K562 (cell line): ENCODE results near the gene FAM161A. TPM values are rescaled to one million over a fixed set of nuclear protein-coding genes. Genes with fewer than 3 reads are reported as not detected.

Source experiments
- E2F3 ChIP-seq: fragments of 250-450 bp; sonication (Bioruptor Pico); IDR thresholded peaks from 2 replicates; pipeline ENCODE4 v1.4.0; 2020; ENCODE audit warnings: mild to moderate bottlenecking
- GTF2E2 ChIP-seq: fragments of 200-800 bp; sonication (Bioruptor generic); IDR thresholded peaks from 2 replicates; pipeline ENCODE4 v1.6.1; 2016; ENCODE audit warnings: missing genetic modification characterization, missing compliant biosample characterization
- KHSRP ChIP-seq: fragments of 450-650 bp; IDR thresholded peaks from 2 replicates; pipeline ENCODE4 v1.6.1; 2017
- KLF16 ChIP-seq: IDR thresholded peaks from 2 replicates; pipeline ENCODE4 v1.6.1; 2016; ENCODE audit warnings: antibody characterized with exemption
- LCOR ChIP-seq: sonication (generic); formaldehyde crosslinking; IDR thresholded peaks from 2 replicates; pipeline ENCODE4 v1.8.0; 2022; ENCODE audit warnings: mild to moderate bottlenecking, missing genetic modification reagents
- NR3C1 ChIP-seq: sonication (generic); formaldehyde crosslinking; IDR thresholded peaks from 2 replicates; pipeline ENCODE4 v1.8.1; 2022; ENCODE audit warnings: missing genetic modification reagents
- PHB2 ChIP-seq: fragments of 450-650 bp; IDR thresholded peaks from 2 replicates; pipeline ENCODE4 v1.6.1; 2017; ENCODE audit warnings: low read depth
- SAFB2 ChIP-seq: fragments of 200-400 bp; formaldehyde crosslinking; IDR thresholded peaks from 2 replicates; pipeline ENCODE4 v1.6.1; 2018; ENCODE audit warnings: borderline replicate concordance, low read length, low read depth, moderate library complexity; ENCODE audit not compliant: severe bottlenecking
- SIN3B ChIP-seq: fragments of 450-650 bp; IDR thresholded peaks from 2 replicates; pipeline ENCODE4 v1.6.1; 2017; ENCODE audit warnings: low read depth, mild to moderate bottlenecking, moderate library complexity
- U2AF2 ChIP-seq: fragments of 200-400 bp; formaldehyde crosslinking; optimal IDR thresholded peaks from 2 replicates; pipeline ENCODE3; 2017; ENCODE audit warnings: low read depth, mild to moderate bottlenecking, low read length
- ZNF175 ChIP-seq: fragments of 200-800 bp; sonication (Bioruptor generic); IDR thresholded peaks from 2 replicates; pipeline ENCODE4 v1.6.1; 2016; ENCODE audit warnings: low read depth, mild to moderate bottlenecking, missing genetic modification characterization, missing compliant biosample characterization
- ZNF217 ChIP-seq: sonication (generic); formaldehyde crosslinking; IDR thresholded peaks from 2 replicates; pipeline ENCODE4 v1.8.0; 2022; ENCODE audit warnings: mild to moderate bottlenecking, missing genetic modification reagents
- ZNF41 ChIP-seq: fragments of 250-450 bp; sonication (Bioruptor Pico); conservative IDR thresholded peaks from 2 replicates; pipeline ENCODE4 v1.4.0; 2020; ENCODE audit warnings: mild to moderate bottlenecking
- polyA plus RNA-seq, 8 experiments: library from polyadenylated mRNA; depleted of rRNA in 4 of 8; stranded (reverse) in 5 of 8; unstranded in 3 of 8; fragments of >200 nt; fragmentation: Nextera tagmentation in 2 of 8; fragmentation: Illumina TruSeq in 1 of 8; extraction: Ambion mirVana in 2 of 8; extraction: Trizol in 1 of 8; gene quantifications; 2 replicates each; pipeline versions ENCODE4 v1.2.1 to v1.2.3, GENCODE V29; 2011 to 2014; ENCODE audit warnings: inconsistent platforms in 1 of 8, missing spikeins in 1 of 8
- total RNA-seq, 7 experiments: library from RNA; depleted of rRNA in 6 of 7; stranded (reverse); fragments of >200 nt in 6 of 7; fragmentation: Illumina TruSeq in 2 of 7; extraction: Trizol in 2 of 7; gene quantifications; 2 replicates each; pipeline versions ENCODE4 v1.2.1 to v1.2.3, GENCODE V29; 2011 to 2021; ENCODE audit warnings: low replicate concordance in 1 of 7
- TF ChIP-seq, protein P1 (sequence below): fragments of 250-450 bp; sonication (Bioruptor Pico); IDR thresholded peaks from 2 replicates; pipeline ENCODE4 v1.6.1; 2021; ENCODE audit warnings: mild to moderate bottlenecking
- TF ChIP-seq, protein P2 (sequence below), 2 experiments: fragments of 450-650 bp in 1 of 2; sonication (generic) in 1 of 2; formaldehyde crosslinking in 1 of 2; IDR thresholded peaks in 1 of 2; conservative IDR thresholded peaks in 1 of 2; 2 replicates each; pipeline versions ENCODE4 v1.6.1 to v1.8.1; 2016 to 2023; ENCODE audit warnings: mild to moderate bottlenecking in 2 of 2, moderate library complexity in 2 of 2, inconsistent platforms in 1 of 2, missing genetic modification reagents in 1 of 2
- TF ChIP-seq, protein P3 (sequence below): sonication (generic); formaldehyde crosslinking; IDR thresholded peaks from 2 replicates; pipeline ENCODE4 v1.8.0; 2023; ENCODE audit warnings: mild to moderate bottlenecking, missing genetic modification reagents
- TF ChIP-seq, protein P4 (sequence below): fragments of 450-650 bp; IDR thresholded peaks from 2 replicates; pipeline ENCODE4 v1.6.1; 2018; ENCODE audit not compliant: partially characterized antibody

FAM161A gene
- total and polyA plus RNA-seq, 9 of the 15 experiments (the other 6 are each of a cell fraction or from before 2014, with no cell fraction given): 0.27 to 1.4 (median 0.80) TPM

DNA sequence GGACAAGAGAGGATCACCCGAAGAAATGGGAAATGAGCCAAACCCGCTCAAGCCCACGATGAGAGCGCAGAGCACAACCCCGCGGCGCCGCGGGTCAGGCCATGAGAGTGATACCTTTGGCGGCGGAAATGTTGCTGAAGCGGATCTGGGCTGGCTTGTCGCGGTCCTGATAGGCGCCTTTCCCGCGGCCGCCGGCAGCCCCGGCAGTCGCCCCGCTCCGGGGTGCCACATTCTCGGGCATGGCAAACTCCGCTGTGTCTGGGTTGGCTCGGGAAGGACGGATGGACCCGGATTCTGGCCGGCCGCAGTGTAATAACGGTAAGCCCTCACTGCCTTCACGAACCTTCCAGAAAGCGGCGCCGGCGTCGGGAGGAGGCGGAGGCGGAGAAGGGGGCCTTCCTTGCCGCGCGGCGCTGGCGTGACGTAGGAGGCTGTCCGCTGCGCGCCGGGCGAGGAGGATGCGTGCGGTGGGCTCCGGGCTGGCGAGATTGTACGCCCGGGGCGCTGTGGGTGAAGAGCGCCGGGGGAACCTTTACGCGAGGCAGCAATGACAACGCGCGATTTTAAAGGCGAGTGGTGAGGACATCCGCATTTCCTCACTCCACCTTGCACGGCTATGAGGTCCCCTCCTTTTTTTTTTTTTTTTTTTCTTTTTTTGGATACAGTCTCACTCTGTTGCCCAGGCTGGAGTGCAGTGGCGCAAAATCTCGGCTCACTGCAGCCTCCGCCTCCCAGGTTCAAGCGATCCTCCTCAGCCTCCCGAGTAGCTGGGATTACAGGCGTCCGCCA lies 34.6 kb upstream of the FAM161A start, which contains the start of gene CCT4 (continued):
- TF ChIP-seq, protein P1, sequence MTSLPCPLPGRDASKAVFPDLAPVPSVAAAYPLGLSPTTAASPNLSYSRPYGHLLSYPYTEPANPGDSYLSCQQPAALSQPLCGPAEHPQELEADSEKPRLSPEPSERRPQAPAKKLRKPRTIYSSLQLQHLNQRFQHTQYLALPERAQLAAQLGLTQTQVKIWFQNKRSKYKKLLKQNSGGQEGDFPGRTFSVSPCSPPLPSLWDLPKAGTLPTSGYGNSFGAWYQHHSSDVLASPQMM (CRISPR knock-in tag): no peak
- TF ChIP-seq, protein P2, sequence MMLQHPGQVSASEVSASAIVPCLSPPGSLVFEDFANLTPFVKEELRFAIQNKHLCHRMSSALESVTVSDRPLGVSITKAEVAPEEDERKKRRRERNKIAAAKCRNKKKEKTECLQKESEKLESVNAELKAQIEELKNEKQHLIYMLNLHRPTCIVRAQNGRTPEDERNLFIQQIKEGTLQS (IDR thresholded peaks at IDR 0.05): no peak
- TF ChIP-seq, protein P2 (CRISPR knock-in tag; conservative IDR thresholded peaks at IDR 0.05): no peak
- TF ChIP-seq ZNF175 (CRISPR knock-in tag) (no peak; the same call in 1 of the 2 replicates), PHB2 (no peak), ZNF217 (CRISPR knock-in tag) (no peak), GTF2E2 (tag) (peak; percentile 91), E2F3 (CRISPR knock-in tag) (peak; percentile 79; the same call in 1 of the 2 replicates), ZNF41 (CRISPR knock-in tag) (no peak), KHSRP (peak; percentile 80), KLF16 (no peak; the same call in 1 of the 2 replicates), NR3C1 (CRISPR knock-in tag) (no peak), LCOR (CRISPR knock-in tag) (peak; percentile 82), U2AF2 (no peak), SIN3B (peak; percentile 92), SAFB2 (no peak)
- TF ChIP-seq, protein P3, sequence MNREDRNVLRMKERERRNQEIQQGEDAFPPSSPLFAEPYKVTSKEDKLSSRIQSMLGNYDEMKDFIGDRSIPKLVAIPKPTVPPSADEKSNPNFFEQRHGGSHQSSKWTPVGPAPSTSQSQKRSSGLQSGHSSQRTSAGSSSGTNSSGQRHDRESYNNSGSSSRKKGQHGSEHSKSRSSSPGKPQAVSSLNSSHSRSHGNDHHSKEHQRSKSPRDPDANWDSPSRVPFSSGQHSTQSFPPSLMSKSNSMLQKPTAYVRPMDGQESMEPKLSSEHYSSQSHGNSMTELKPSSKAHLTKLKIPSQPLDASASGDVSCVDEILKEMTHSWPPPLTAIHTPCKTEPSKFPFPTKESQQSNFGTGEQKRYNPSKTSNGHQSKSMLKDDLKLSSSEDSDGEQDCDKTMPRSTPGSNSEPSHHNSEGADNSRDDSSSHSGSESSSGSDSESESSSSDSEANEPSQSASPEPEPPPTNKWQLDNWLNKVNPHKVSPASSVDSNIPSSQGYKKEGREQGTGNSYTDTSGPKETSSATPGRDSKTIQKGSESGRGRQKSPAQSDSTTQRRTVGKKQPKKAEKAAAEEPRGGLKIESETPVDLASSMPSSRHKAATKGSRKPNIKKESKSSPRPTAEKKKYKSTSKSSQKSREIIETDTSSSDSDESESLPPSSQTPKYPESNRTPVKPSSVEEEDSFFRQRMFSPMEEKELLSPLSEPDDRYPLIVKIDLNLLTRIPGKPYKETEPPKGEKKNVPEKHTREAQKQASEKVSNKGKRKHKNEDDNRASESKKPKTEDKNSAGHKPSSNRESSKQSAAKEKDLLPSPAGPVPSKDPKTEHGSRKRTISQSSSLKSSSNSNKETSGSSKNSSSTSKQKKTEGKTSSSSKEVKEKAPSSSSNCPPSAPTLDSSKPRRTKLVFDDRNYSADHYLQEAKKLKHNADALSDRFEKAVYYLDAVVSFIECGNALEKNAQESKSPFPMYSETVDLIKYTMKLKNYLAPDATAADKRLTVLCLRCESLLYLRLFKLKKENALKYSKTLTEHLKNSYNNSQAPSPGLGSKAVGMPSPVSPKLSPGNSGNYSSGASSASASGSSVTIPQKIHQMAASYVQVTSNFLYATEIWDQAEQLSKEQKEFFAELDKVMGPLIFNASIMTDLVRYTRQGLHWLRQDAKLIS (CRISPR knock-in tag): peak; percentile 97
- TF ChIP-seq, protein P4, sequence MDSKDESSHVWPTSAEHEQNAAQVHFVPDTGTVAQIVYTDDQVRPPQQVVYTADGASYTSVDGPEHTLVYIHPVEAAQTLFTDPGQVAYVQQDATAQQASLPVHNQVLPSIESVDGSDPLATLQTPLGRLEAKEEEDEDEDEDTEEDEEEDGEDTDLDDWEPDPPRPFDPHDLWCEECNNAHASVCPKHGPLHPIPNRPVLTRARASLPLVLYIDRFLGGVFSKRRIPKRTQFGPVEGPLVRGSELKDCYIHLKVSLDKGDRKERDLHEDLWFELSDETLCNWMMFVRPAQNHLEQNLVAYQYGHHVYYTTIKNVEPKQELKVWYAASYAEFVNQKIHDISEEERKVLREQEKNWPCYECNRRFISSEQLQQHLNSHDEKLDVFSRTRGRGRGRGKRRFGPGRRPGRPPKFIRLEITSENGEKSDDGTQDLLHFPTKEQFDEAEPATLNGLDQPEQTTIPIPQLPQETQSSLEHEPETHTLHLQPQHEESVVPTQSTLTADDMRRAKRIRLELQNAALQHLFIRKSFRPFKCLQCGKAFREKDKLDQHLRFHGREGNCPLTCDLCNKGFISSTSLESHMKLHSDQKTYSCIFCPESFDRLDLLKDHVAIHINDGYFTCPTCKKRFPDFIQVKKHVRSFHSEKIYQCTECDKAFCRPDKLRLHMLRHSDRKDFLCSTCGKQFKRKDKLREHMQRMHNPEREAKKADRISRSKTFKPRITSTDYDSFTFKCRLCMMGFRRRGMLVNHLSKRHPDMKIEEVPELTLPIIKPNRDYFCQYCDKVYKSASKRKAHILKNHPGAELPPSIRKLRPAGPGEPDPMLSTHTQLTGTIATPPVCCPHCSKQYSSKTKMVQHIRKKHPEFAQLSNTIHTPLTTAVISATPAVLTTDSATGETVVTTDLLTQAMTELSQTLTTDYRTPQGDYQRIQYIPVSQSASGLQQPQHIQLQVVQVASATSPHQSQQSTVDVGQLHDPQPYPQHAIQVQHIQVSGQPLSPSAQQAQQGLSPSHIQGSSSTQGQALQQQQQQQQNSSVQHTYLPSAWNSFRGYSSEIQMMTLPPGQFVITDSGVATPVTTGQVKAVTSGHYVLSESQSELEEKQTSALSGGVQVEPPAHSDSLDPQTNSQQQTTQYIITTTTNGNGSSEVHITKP: peak; percentile 25
